ENCODE results near the gene TIMP2.

GRCh38 chr17:78808163-78808562 lies 117.0 kb downstream of the TIMP2 start:
- TF ChIP-seq CTCF (IDR thresholded peaks at IDR 0.05; ENCODE audit: low read depth, low read length) (no peak), POLR2A (IDR thresholded peaks at IDR 0.05; ENCODE audit: extremely low read depth, insufficient read length) (no peak), MYC (IDR thresholded peaks at IDR 0.05; ENCODE audit: low read depth, low read length) (no peak), MAX (IDR thresholded peaks at IDR 0.05; ENCODE audit: low read depth, low read length) (no peak)
